Stomach (tissue), 9 donors: Measurements from ENCODE around the gene ILRUN. TPM values are rescaled to one million over a fixed set of nuclear protein-coding genes. Genes with fewer than 3 reads are reported as not detected.
"Not testable (repeated sequence)": the region's sequence is repeated elsewhere in the genome, so short reads cannot be mapped to it uniquely, and the experiment has no call there.

Experiments used
- DNase-seq, 2 donors: peaks; one replicate each; pipeline versions ENCODE4 v3.0.0 to v3.0.0-alpha.2; 2013 to 2019
- H3K27ac ChIP-seq, 5 donors: fragments of 200-600 bp in 4 of 5; sonication (generic) in 4 of 5; one replicate each; pipeline ENCODE4 v1.5.1; 2013 to 2019; ENCODE audit warnings: mild to moderate bottlenecking in 1 of 5, moderate library complexity in 1 of 5
- H3K27me3 ChIP-seq, 3 donors: fragments of 200-600 bp; sonication (generic); one replicate each; pipeline ENCODE4 v1.5.1; 2017 to 2019; ENCODE audit warnings: mixed run types in 1 of 3
- H3K36me3 ChIP-seq, 4 donors: fragments of 200-600 bp; sonication (generic); 1 replicate in 3 of 4; 2 replicates in 1 of 4; pipeline ENCODE4 v1.5.1; 2016 to 2019
- H3K4me1 ChIP-seq, 4 donors: fragments of 200-600 bp; sonication (generic); one replicate each; pipeline ENCODE4 v1.5.1; 2016 to 2019
- H3K4me3 ChIP-seq, 4 donors: fragments of 200-600 bp; sonication (generic) in 3 of 4; one replicate each; pipeline ENCODE4 v1.5.1; 2016 to 2019; ENCODE audit warnings: mild to moderate bottlenecking in 1 of 4
- H3K9me3 ChIP-seq, 4 donors: fragments of 200-600 bp; sonication (generic); one replicate each; pipeline ENCODE4 v1.5.1; 2016 to 2019
- EP300 ChIP-seq: sonication (generic); formaldehyde crosslinking; IDR thresholded peaks from one replicate; pipeline ENCODE4 v1.6.1; 2017; ENCODE audit warnings: antibody characterized with exemption
- POLR2A ChIP-seq, 4 donors: fragments of 450-650 bp; IDR thresholded peaks; one replicate each; pipeline ENCODE4 v1.6.1; 2016; ENCODE audit warnings: antibody characterized with exemption in 4 of 4, control low read depth in 2 of 4, mild to moderate bottlenecking in 1 of 4, moderate library complexity in 1 of 4
- POLR2AphosphoS5 ChIP-seq, 3 donors: sonication (generic); formaldehyde crosslinking; IDR thresholded peaks; one replicate each; pipeline ENCODE4 v1.6.1; 2016; ENCODE audit warnings: antibody characterized with exemption in 3 of 3
- WGBS, 5 donors: extraction: QIAGEN DNeasy Blood & Tissue Kit in 3 of 5; methylation state at CpG; one replicate each; pipeline versions ENCODE4 v1.1.5 to v1.1.7; 2013 to 2018; 5-methylcytosine and 5-hydroxymethylcytosine counted together
- intact Hi-C: fragments of 100-400 bp; cut with DNase I; formaldehyde crosslinking; loops from one replicate; pipeline ENCODE4 v1.15.1; 2023; ENCODE audit warnings: low total_unique reads
- polyA plus RNA-seq, 3 donors: library from polyadenylated mRNA; stranded (reverse); fragments of 200-250 nt; gene quantifications; one replicate each; pipeline ENCODE4 v1.2.3, GENCODE V29; 2013
- total RNA-seq, 5 donors: library from RNA; depleted of rRNA; stranded (reverse); fragments of >200 nt; gene quantifications; one replicate each; pipeline versions ENCODE4 v1.1.0 to v1.2.3, GENCODE V29; 2014 to 2016
- TF ChIP-seq, protein P1 (sequence below), 7 experiments: fragments of 450-650 bp in 4 of 7; fragments of 200-600 bp in 3 of 7; sonication (generic) in 3 of 7; IDR thresholded peaks; one replicate each; pipeline ENCODE4 v1.5.1; 2016 to 2019; ENCODE audit warnings: antibody characterized with exemption in 7 of 7, control low read depth in 2 of 7, mild to moderate bottlenecking in 1 of 7
- donor health status: healthy with polysubstance abuse.
- donor health status: Bipolar disorder and iron deficiency.
- donor health status: healthy.

Gene ILRUN
- total and polyA plus RNA-seq, 8 donors: 27.0 to 89.3 (median 43.6) TPM

DNA sequence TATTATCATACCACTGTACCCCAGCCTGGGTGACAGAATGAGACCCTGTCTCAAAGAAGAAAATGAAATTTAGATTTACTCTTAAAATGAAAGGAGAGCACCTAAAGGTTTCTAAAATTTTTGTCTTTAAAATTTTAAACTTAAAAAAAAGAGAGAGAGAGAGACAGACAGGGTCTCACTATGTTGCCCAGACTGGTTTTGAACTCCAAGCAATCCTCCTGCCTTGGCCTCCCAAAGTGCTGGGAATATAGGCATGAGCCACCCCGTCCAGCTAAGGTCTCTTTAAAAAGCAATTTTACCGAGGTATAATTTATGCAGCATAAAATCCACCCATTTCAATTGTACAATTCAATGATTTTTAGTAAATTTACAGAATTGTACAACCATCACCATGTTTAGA, 33.2 kb downstream of the ILRUN start:
- intact Hi-C loops: no loop called here
- TF ChIP-seq EP300 (no peak), POLR2A (IDR thresholded peaks at IDR 0.05) (no peak), POLR2AphosphoS5 (IDR thresholded peaks at IDR 0.05) (no peak)
- TF ChIP-seq, protein P1, sequence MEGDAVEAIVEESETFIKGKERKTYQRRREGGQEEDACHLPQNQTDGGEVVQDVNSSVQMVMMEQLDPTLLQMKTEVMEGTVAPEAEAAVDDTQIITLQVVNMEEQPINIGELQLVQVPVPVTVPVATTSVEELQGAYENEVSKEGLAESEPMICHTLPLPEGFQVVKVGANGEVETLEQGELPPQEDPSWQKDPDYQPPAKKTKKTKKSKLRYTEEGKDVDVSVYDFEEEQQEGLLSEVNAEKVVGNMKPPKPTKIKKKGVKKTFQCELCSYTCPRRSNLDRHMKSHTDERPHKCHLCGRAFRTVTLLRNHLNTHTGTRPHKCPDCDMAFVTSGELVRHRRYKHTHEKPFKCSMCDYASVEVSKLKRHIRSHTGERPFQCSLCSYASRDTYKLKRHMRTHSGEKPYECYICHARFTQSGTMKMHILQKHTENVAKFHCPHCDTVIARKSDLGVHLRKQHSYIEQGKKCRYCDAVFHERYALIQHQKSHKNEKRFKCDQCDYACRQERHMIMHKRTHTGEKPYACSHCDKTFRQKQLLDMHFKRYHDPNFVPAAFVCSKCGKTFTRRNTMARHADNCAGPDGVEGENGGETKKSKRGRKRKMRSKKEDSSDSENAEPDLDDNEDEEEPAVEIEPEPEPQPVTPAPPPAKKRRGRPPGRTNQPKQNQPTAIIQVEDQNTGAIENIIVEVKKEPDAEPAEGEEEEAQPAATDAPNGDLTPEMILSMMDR (IDR thresholded peaks at IDR 0.05): no peak

GRCh38 chr6:34661357-34661756, 35.2 kb downstream of the ILRUN start:
- Histone ChIP-seq H3K4me3 (no peak overlapping the region), H3K4me1 (peaks cover 38 to 71% (median 51%) of the 10 kb centered on the region in 4 donors), H3K9me3 (no peaks in the 10 kb centered on the region), H3K27ac (no peak overlapping the region), H3K27me3 (no peaks in the 10 kb centered on the region), H3K36me3 (no peaks in the 10 kb centered on the region)
- TF ChIP-seq POLR2A (IDR thresholded peaks at IDR 0.05): no peak
- no peak for TF ChIP-seq EP300
- TF ChIP-seq, protein P1 (IDR thresholded peaks at IDR 0.05): no peak
- no peak for TF ChIP-seq POLR2AphosphoS5 (IDR thresholded peaks at IDR 0.05)
- intact Hi-C loops: no loop called here
- DNase-seq: no peak
- 84 to 94% (median 94%) methylated on average over 1 of the region's 1 CpG for WGBS, 5 donors

More for the DNA sequence above, 33.2 kb downstream of the ILRUN start:
- Histone ChIP-seq H3K27me3 (no peaks in the 10 kb centered on the region), H3K9me3 (no peaks in the 10 kb centered on the region), H3K27ac (peak overlapping the region in 1 of 5 donors; percentile 28), H3K36me3 (no peaks in the 10 kb centered on the region), H3K4me3 (no peak overlapping the region), H3K4me1 (peaks cover 29 to 71% (median 44%) of the 10 kb centered on the region in 4 donors)
- WGBS, 5 donors: 80 to 94% (median 87%) methylated on average over 2 of the region's 2 CpGs
- DNase-seq: no peak

DNA sequence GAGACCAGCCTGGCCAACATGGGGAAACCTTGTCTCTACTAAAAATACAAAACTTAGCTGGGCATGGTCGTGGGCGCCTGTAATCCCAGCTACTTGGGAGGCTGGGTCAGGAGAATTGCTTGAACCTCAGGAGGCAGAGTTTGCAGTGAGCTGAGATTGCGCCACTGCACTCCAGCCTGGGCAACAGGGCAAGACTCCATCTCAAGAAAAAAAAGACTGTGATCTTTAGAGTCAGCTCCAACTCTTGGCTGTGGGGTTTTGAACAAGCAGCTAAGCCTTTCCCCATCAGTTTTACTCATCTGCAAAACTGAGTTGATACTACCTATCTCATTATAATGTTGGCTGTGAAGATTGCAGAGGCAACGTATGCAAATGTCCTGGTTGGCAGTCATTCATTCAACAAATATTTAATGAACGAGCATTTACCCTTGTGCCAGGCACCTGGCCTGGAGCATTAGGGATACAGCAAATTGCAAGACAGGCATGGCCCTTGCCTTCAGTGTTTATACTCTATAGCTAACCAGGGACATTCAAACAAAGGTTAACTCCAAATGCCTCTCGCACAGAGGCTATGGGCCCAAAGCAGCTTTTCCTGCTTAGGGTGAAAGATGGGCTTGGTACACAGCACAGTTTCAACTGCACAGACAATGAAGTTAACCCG, 37.8 kb downstream of the ILRUN start:
- TF ChIP-seq POLR2AphosphoS5 (IDR thresholded peaks at IDR 0.05) (peak in 2 of 3 donors; percentile 12 to 42), EP300 (no peak)
- peaks cover 34 to 64% (median 44%) of the 10 kb centered on the region in 4 donors for H3K4me1 ChIP-seq
- peaks cover 0 to 4% (median 2%) of the 10 kb centered on the region in 4 donors for H3K36me3 ChIP-seq
- peak overlapping the region; percentile 57 to 92 (median 88) for H3K27ac ChIP-seq
- no peak overlapping the region for H3K4me3 ChIP-seq
- intact Hi-C loops: no loop called here
- 53 to 75% (median 58%) methylated on average over 7 of the region's 7 CpGs for WGBS, 5 donors
- DNase-seq: peak in 1 of 2 donors; percentile 62
- no peaks in the 10 kb centered on the region for H3K27me3 ChIP-seq
- no peaks in the 10 kb centered on the region for H3K9me3 ChIP-seq

- H3K27me3 ChIP-seq, DNase-seq, H3K9me3 ChIP-seq, intact Hi-C loops: not testable (repeated sequence)
- peaks cover 0 to 11% (median 8%) of the 10 kb centered on the region in 4 donors for H3K36me3 ChIP-seq
- 36 to 45% (median 43%) methylated on average over 6 of the region's 6 CpGs for WGBS, 5 donors
- H3K4me1 ChIP-seq: peaks cover 34 to 57% (median 42%) of the 10 kb centered on the region in 4 donors
- H3K27ac ChIP-seq: peak overlapping the region; percentile 85 to 92 (median 89)
- H3K4me3 ChIP-seq: peak overlapping the region in 2 of 4 donors; percentile 33 to 35
Measured at GRCh38 chr6:34657979-34658480, 38.5 kb downstream of the ILRUN start.

DNA sequence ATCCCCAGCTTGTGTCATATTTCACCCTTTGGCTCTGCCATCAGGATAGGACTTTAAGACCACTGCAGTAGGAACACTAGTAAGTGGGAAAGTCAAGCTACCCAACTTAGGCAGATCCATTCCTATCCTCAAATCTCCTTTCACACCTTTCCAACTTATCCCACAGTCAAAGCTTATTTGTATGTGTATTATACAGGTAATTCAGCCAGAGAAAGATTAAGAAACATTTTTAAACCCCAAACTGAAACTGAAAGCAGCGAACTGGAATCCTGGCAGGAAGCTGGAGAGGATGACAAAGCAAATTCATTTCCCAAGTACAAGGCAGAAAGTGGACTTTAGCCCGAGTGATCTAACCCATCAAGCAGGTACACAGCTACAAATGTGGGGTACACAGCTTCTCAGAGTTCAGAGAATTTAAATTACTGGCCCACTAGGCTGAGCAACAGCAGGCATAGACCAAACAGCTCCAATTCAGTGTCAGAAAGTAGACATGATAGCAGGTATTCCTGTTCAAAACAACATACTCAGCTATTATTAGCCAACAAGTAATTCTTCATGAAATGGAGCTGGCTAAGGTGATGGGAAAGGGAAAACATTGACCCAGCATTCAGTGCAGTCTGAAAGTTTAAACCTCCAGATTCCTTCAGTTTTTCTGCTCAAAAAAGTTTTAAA, 39.1 kb downstream of the ILRUN start:
- peak overlapping the region; percentile 31 to 42 (median 34) for H3K4me3 ChIP-seq
- no peaks in the 10 kb centered on the region for H3K9me3 ChIP-seq
- no peaks in the 10 kb centered on the region for H3K27me3 ChIP-seq
- 0 to 3% (median 0%) methylated on average over 2 of the region's 2 CpGs for WGBS, 5 donors
- intact Hi-C loops: no loop called here
- TF ChIP-seq POLR2A (IDR thresholded peaks at IDR 0.05) (no peak), POLR2AphosphoS5 (IDR thresholded peaks at IDR 0.05) (peak; percentile 49 to 86 (median 51))
- H3K4me1 ChIP-seq: peaks cover 34 to 52% (median 42%) of the 10 kb centered on the region in 4 donors
- peak; percentile 61 to 94 for DNase-seq
- H3K27ac ChIP-seq: peak overlapping the region; percentile 85 to 92 (median 89)
- peaks cover 0 to 16% (median 9%) of the 10 kb centered on the region in 4 donors for H3K36me3 ChIP-seq
